Measurements from ENCODE around the gene SERPIND1. TPM values are rescaled to one million over a fixed set of nuclear protein-coding genes. Genes with fewer than 3 reads are reported as not detected.

The SERPIND1 gene
- total RNA-seq, 1 experiment from 2014 or later, result 0.19 TPM

- ChIA-PET CTCF (no interaction called here), POLR2A (ENCODE audit: low non-redundant PET) (no interaction called here)
- no peak for TF ChIP-seq CTCF (conservative IDR thresholded peaks at IDR 0.05; ENCODE audit: low read depth, low read length)
- no peak for TF ChIP-seq EZH2 (IDR thresholded peaks at IDR 0.05; ENCODE audit: borderline replicate concordance, low read depth, low read length, poor library complexity, severe bottlenecking)
- no peak for DNase-seq (ENCODE audit: low spot score)
- Histone ChIP-seq H3K4me1 (ENCODE audit: insufficient read depth, low read length, poor library complexity, severe bottlenecking) (no peaks in the 10 kb centered on the region), H3K9me3 (ENCODE audit: low read depth, low read length, poor library complexity, severe bottlenecking) (no peaks in the 10 kb centered on the region), H3K27ac (ENCODE audit: low read depth, low read length, poor library complexity, severe bottlenecking) (no peak overlapping the region), H3K4me3 (ENCODE audit: low read depth, low read length, poor library complexity, severe bottlenecking) (no peak overlapping the region), H3K36me3 (ENCODE audit: insufficient read depth, low read length, poor library complexity, severe bottlenecking) (peaks cover 19% of the 10 kb centered on the region), H3K27me3 (replicated peaks; ENCODE audit: insufficient read depth, low read depth, low read length, poor library complexity) (no peaks in the 10 kb centered on the region)
- no TSS peak for BruUV-seq (replicated peaks)
- intact Hi-C loops (cut with micrococcal nuclease; ENCODE audit: unreplicated experiment), result no loop called here
These were observed 20.9 kb downstream of the SERPIND1 start for GRCh38 chr22:20794650-20795413.

- intact Hi-C loops (cut with micrococcal nuclease; ENCODE audit: unreplicated experiment), result no loop called here
- no peak for DNase-seq (ENCODE audit: low spot score)
- CTCF ChIA-PET, result no interaction called here
- Histone ChIP-seq H3K27ac (ENCODE audit: low read depth, low read length, poor library complexity, severe bottlenecking) (no peak overlapping the region), H3K4me3 (ENCODE audit: low read depth, low read length, poor library complexity, severe bottlenecking) (no peak overlapping the region), H3K9me3 (ENCODE audit: low read depth, low read length, poor library complexity, severe bottlenecking) (no peaks in the 10 kb centered on the region), H3K36me3 (ENCODE audit: insufficient read depth, low read length, poor library complexity, severe bottlenecking) (peaks cover 19% of the 10 kb centered on the region), H3K27me3 (replicated peaks; ENCODE audit: insufficient read depth, low read depth, low read length, poor library complexity) (no peaks in the 10 kb centered on the region), H3K4me1 (ENCODE audit: insufficient read depth, low read length, poor library complexity, severe bottlenecking) (no peaks in the 10 kb centered on the region)
- no peak for TF ChIP-seq CTCF (conservative IDR thresholded peaks at IDR 0.05; ENCODE audit: low read depth, low read length)
- no peak for TF ChIP-seq EZH2 (IDR thresholded peaks at IDR 0.05; ENCODE audit: borderline replicate concordance, low read depth, low read length, poor library complexity, severe bottlenecking)
- no TSS peak for BruUV-seq (replicated peaks)
- POLR2A ChIA-PET (ENCODE audit: low non-redundant PET), result no interaction called here
These were observed 22.8 kb downstream of the SERPIND1 start for GRCh38 chr22:20796731-20797130.

GRCh38 chr22:20798218-20798617 is 24.3 kb downstream of the SERPIND1 start:
- Histone ChIP-seq H3K36me3 (ENCODE audit: insufficient read depth, low read length, poor library complexity, severe bottlenecking) (peaks cover 20% of the 10 kb centered on the region), H3K27ac (ENCODE audit: low read depth, low read length, poor library complexity, severe bottlenecking) (no peak overlapping the region), H3K4me1 (ENCODE audit: insufficient read depth, low read length, poor library complexity, severe bottlenecking) (no peaks in the 10 kb centered on the region), H3K9me3 (ENCODE audit: low read depth, low read length, poor library complexity, severe bottlenecking) (no peaks in the 10 kb centered on the region), H3K4me3 (ENCODE audit: low read depth, low read length, poor library complexity, severe bottlenecking) (no peak overlapping the region), H3K27me3 (replicated peaks; ENCODE audit: insufficient read depth, low read depth, low read length, poor library complexity) (no peaks in the 10 kb centered on the region)
- ChIA-PET CTCF (no interaction called here), POLR2A (ENCODE audit: low non-redundant PET) (no interaction called here)
- intact Hi-C loops (cut with micrococcal nuclease; ENCODE audit: unreplicated experiment), result no loop called here
- no peak for TF ChIP-seq EZH2 (IDR thresholded peaks at IDR 0.05; ENCODE audit: borderline replicate concordance, low read depth, low read length, poor library complexity, severe bottlenecking)
- TF ChIP-seq CTCF (conservative IDR thresholded peaks at IDR 0.05; ENCODE audit: low read depth, low read length), result no peak
- no TSS peak for BruUV-seq (replicated peaks)
- DNase-seq (ENCODE audit: low spot score), result no peak
